SK-N-SH (cell line): ENCODE data around the gene PLXDC1. TPM values are rescaled to one million over a fixed set of nuclear protein-coding genes. Genes with fewer than 3 reads are reported as not detected.
A peak's percentile ranks its signal among the peaks of the same experiment; 100 is the strongest.

ENCODE experiments used
- CTCF ChIA-PET: fragments of 300-600, 350-600 bp; formaldehyde crosslinking; extraction: SDS; loops from one replicate; lab custom pipeline; 2021; lab: Yijun Ruan, JAX
- POLR2A ChIA-PET: fragments of 350-600 bp; sonication (Branson Sonifier 250); formaldehyde crosslinking; extraction: SDS; loops from one replicate; lab custom pipeline; 2020; ENCODE audit warnings: antibody characterized with exemption, inconsistent platforms; lab: Yijun Ruan, JAX
- DNase-seq: peaks from one replicate; pipeline ENCODE4 v3.0.0; 2012
- H2AFZ ChIP-seq: fragments of 200-600 bp; sonication (generic); 2 replicates; pipeline ENCODE4 v1.8.1; 2016; ENCODE audit warnings: antibody characterized with exemption, mild to moderate bottlenecking, low read depth
- H3F3A ChIP-seq: fragments of 200-600 bp; sonication (generic); replicated peaks from 2 replicates; pipeline ENCODE3; 2016; ENCODE audit warnings: antibody characterized with exemption, mild to moderate bottlenecking; ENCODE audit not compliant: insufficient read depth
- H3K27ac ChIP-seq, 2 experiments: fragments of 200-500 bp in 1 of 2; fragments of 200-600 bp in 1 of 2; sonication (Bioruptor generic) in 1 of 2; sonication (generic), shearing (Covaris generic) in 1 of 2; 2 replicates each; pipeline versions ENCODE4 v1.5.1 to v1.6.1; 2014 to 2016; ENCODE audit warnings: low read depth in 2 of 2, inconsistent platforms in 1 of 2, low read length in 1 of 2, mild to moderate bottlenecking in 1 of 2, mixed read lengths in 1 of 2
- H3K27me3 ChIP-seq: fragments of 200-600 bp; sonication (generic), shearing (Covaris generic); 2 replicates; pipeline ENCODE4 v1.6.1; 2016; ENCODE audit warnings: mixed run types; ENCODE audit not compliant: insufficient read depth
- H3K36me3 ChIP-seq, 2 experiments: fragments of 200-500 bp in 1 of 2; fragments of 200-600 bp in 1 of 2; sonication (Bioruptor generic) in 1 of 2; sonication (generic) in 1 of 2; replicated peaks in 1 of 2; 2 replicates each; pipeline versions ENCODE3 to v1.5.1; 2014 to 2016; ENCODE audit warnings: low read length in 1 of 2, mild to moderate bottlenecking in 1 of 2; ENCODE audit not compliant: insufficient read depth in 2 of 2, control insufficient read depth in 1 of 2
- H3K4me1 ChIP-seq, 2 experiments: fragments of 200-500 bp in 1 of 2; fragments of 200-600 bp in 1 of 2; sonication (Bioruptor generic) in 1 of 2; sonication (generic), shearing (Covaris generic) in 1 of 2; 2 replicates each; pipeline versions ENCODE4 v1.5.1 to v1.6.1; 2014 to 2016; ENCODE audit warnings: low read depth in 1 of 2, low read length in 1 of 2, mixed run types in 1 of 2; ENCODE audit not compliant: insufficient read depth in 2 of 2, control insufficient read depth in 1 of 2
- H3K4me2 ChIP-seq: fragments of 200-600 bp; sonication (generic), shearing (Covaris generic); 2 replicates; pipeline ENCODE4 v1.6.1; 2017; ENCODE audit warnings: mixed run types
- H3K4me3 ChIP-seq, 2 experiments: fragments of 200-500 bp in 1 of 2; fragments of 200-600 bp in 1 of 2; sonication (Bioruptor generic) in 1 of 2; sonication (generic), shearing (Covaris generic) in 1 of 2; 2 replicates each; pipeline versions ENCODE4 v1.5.1 to v1.8.1; 2014 to 2016; ENCODE audit warnings: low read depth in 2 of 2, inconsistent platforms in 1 of 2, low read length in 1 of 2, mild to moderate bottlenecking in 1 of 2, mixed read lengths in 1 of 2, moderate library complexity in 1 of 2
- H3K79me2 ChIP-seq: fragments of 200-600 bp; sonication (generic); 2 replicates; pipeline ENCODE4 v1.8.1; 2017; ENCODE audit warnings: mild to moderate bottlenecking; ENCODE audit not compliant: insufficient read depth
- H3K9ac ChIP-seq: fragments of 200-600 bp; sonication (generic); 2 replicates; pipeline ENCODE4 v1.6.1; 2017; ENCODE audit warnings: mixed run types
- H3K9me2 ChIP-seq: fragments of 200-600 bp; sonication (generic); 2 replicates; pipeline ENCODE4 v1.6.1; 2017; ENCODE audit warnings: mixed run types
- H3K9me3 ChIP-seq: fragments of 200-600 bp; sonication (generic); 2 replicates; pipeline ENCODE4 v1.6.1; 2017; ENCODE audit warnings: mixed run types, mild to moderate bottlenecking, moderate library complexity
- H4K20me1 ChIP-seq: fragments of 200-600 bp; sonication (generic); 2 replicates; pipeline ENCODE4 v1.6.1; 2017; ENCODE audit warnings: mild to moderate bottlenecking, mixed run types; ENCODE audit not compliant: insufficient read depth
- CHD2 ChIP-seq: fragments of 150-350 bp; IDR thresholded peaks from 2 replicates; pipeline ENCODE4 v1.6.1; 2018; ENCODE audit warnings: low read length; ENCODE audit not compliant: partially characterized antibody
- MXI1 ChIP-seq: IDR thresholded peaks from 2 replicates; pipeline ENCODE4 v1.6.1; 2012; ENCODE audit warnings: mild to moderate bottlenecking, low read depth, low read length, improper control_type of control experiment
- NRF1 ChIP-seq: IDR thresholded peaks from 2 replicates; pipeline ENCODE4 v1.6.1; 2012; ENCODE audit warnings: low read depth, mild to moderate bottlenecking, low read length
- TAF1 ChIP-seq: IDR thresholded peaks from 2 replicates; pipeline ENCODE4 v1.6.1; 2012; ENCODE audit warnings: low read depth, mild to moderate bottlenecking, low read length, moderate library complexity, borderline replicate concordance
- WGBS: methylation state at CpG from one replicate; pipeline ENCODE4 v1.1.6; 2017; ENCODE audit warnings: low lambda C conversion rate; 5-methylcytosine and 5-hydroxymethylcytosine counted together
- polyA plus RNA-seq, 3 experiments: library from polyadenylated mRNA; depleted of rRNA; stranded (reverse); fragments of >200 nt; gene quantifications; 2 replicates each; pipeline ENCODE4 v1.2.3, GENCODE V29; 2012
- TF ChIP-seq, protein P1 (sequence below): fragments of 200-600 bp; sonication (generic); IDR thresholded peaks from 2 replicates; pipeline ENCODE4 v1.6.1; 2017; ENCODE audit warnings: antibody characterized with exemption, mild to moderate bottlenecking, moderate library complexity
- TF ChIP-seq, protein P2 (sequence below): IDR thresholded peaks from 2 replicates; pipeline ENCODE4 v1.4.0; 2012; ENCODE audit warnings: low read depth, borderline replicate concordance

Gene PLXDC1
- polyA plus RNA-seq, 1 of the 3 experiments (the other 2 are of a cell fraction) = 1.5 TPM

DNA sequence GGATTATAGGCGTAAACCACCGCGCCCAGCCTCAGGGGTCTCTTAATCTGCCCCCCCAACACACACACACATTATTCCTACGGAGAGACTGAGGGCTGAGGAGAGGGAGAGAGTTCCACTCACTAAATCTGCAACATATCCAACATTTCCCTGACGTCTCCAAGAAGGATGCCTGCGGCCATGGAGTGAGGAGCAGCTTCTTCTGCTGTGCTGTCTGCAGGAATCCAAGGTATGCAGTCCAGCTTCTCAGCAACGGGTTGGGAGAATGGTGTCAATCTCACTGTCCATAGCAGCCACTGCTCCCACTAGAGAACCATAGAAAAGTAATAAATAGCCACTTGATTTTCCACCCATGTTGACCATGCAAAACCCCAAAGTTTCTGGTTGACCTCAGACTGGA lies 5.1 kb upstream of the PLXDC1 start:
- Histone ChIP-seq H3K79me2 (no peaks in the 10 kb centered on the region), H3K36me3 (no peaks in the 10 kb centered on the region), H3K4me1 (peaks cover 0 to 17% of the 10 kb centered on the region in 2 experiments; a peak in 1 of 4 replicates), H3K27ac (no peak overlapping the region), H4K20me1 (no peaks in the 10 kb centered on the region), H3K4me3 (no peak overlapping the region), H3K4me2 (no peak overlapping the region), H3K27me3 (no peaks in the 10 kb centered on the region), H3K9me3 (no peaks in the 10 kb centered on the region), H3K9me2 (no peaks in the 10 kb centered on the region), H3K9ac (no peak overlapping the region), H3F3A (peaks cover 12% of the 10 kb centered on the region), H2AFZ (no peak overlapping the region)
- ChIA-PET CTCF (interaction anchor here (1.2 to 6.2 kb wide), 2 partner anchors 10 to 19 kb away, joined by 3 to 71 read pairs; partner anchors contain the start of gene ARL5C), POLR2A (no interaction called here)
- DNase-seq = no peak
- TF ChIP-seq CHD2 (no peak), TAF1 (no peak), NRF1 (no peak), MXI1 (no peak)
- 78% methylated on average over 7 of the region's 7 CpGs for WGBS

DNA sequence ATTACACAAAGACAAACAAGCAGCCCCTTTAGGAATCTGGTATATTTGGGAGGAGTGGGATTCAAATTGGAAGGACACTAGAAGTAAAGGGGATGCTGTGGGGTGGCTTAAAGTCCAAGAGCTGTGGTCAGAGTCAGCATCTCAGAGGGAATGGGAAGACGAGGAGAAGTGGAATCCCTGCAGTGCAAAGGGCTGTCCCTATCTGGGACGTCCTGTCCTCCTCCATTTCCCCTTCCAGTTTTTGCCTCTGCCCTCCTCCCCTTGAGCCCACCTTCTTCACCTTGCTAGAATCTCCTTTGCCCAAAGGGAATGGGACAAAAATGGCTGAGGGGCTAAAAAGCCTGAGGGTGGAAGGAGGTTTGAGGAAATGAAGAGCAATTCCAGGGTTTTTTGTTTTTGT lies 4.2 kb upstream of the PLXDC1 start:
- WGBS = 65% methylated on average over 2 of the region's 2 CpGs
- H3K9me3 ChIP-seq = no peaks in the 10 kb centered on the region
- H3F3A ChIP-seq = peaks cover 12% of the 10 kb centered on the region
- no peak for DNase-seq
- H3K36me3 ChIP-seq = no peaks in the 10 kb centered on the region
- CTCF ChIA-PET = interaction anchor here (0.6 to 6.2 kb wide), 4 partner anchors 9 to 247 kb away, joined by 3 to 71 read pairs (median 4); no protein-coding TSS in a partner anchor
- POLR2A ChIA-PET = interaction anchor here (0.6 kb wide), 1 partner anchor 9 kb away, joined by 3 read pairs; no protein-coding TSS in a partner anchor
- no peak overlapping the region for H3K4me2 ChIP-seq
- H3K9me2 ChIP-seq = no peaks in the 10 kb centered on the region
- H2AFZ ChIP-seq = peak overlapping the region; percentile 96; the same call in 1 of the 2 replicates
- no peaks in the 10 kb centered on the region for H3K79me2 ChIP-seq
- no peak overlapping the region for H3K9ac ChIP-seq
- TF ChIP-seq, protein P1, sequence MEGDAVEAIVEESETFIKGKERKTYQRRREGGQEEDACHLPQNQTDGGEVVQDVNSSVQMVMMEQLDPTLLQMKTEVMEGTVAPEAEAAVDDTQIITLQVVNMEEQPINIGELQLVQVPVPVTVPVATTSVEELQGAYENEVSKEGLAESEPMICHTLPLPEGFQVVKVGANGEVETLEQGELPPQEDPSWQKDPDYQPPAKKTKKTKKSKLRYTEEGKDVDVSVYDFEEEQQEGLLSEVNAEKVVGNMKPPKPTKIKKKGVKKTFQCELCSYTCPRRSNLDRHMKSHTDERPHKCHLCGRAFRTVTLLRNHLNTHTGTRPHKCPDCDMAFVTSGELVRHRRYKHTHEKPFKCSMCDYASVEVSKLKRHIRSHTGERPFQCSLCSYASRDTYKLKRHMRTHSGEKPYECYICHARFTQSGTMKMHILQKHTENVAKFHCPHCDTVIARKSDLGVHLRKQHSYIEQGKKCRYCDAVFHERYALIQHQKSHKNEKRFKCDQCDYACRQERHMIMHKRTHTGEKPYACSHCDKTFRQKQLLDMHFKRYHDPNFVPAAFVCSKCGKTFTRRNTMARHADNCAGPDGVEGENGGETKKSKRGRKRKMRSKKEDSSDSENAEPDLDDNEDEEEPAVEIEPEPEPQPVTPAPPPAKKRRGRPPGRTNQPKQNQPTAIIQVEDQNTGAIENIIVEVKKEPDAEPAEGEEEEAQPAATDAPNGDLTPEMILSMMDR = no peak
- TF ChIP-seq, protein P2, sequence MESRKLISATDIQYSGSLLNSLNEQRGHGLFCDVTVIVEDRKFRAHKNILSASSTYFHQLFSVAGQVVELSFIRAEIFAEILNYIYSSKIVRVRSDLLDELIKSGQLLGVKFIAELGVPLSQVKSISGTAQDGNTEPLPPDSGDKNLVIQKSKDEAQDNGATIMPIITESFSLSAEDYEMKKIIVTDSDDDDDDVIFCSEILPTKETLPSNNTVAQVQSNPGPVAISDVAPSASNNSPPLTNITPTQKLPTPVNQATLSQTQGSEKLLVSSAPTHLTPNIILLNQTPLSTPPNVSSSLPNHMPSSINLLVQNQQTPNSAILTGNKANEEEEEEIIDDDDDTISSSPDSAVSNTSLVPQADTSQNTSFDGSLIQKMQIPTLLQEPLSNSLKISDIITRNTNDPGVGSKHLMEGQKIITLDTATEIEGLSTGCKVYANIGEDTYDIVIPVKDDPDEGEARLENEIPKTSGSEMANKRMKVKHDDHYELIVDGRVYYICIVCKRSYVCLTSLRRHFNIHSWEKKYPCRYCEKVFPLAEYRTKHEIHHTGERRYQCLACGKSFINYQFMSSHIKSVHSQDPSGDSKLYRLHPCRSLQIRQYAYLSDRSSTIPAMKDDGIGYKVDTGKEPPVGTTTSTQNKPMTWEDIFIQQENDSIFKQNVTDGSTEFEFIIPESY = no peak
- no peak overlapping the region for H3K27ac ChIP-seq
- peaks cover 0 to 20% of the 10 kb centered on the region in 2 experiments; a peak in 1 of 4 replicates for H3K4me1 ChIP-seq
- peaks cover 6% of the 10 kb centered on the region; the same call in 1 of the 2 replicates for H3K27me3 ChIP-seq
- H3K4me3 ChIP-seq = peak overlapping the region; percentile 83 to 89
- H4K20me1 ChIP-seq = no peaks in the 10 kb centered on the region
